HepG2 (cell line): ENCODE results near the gene PIEZO2. TPM values are rescaled to one million over a fixed set of nuclear protein-coding genes. Genes with fewer than 3 reads are reported as not detected.

ENCODE experiments used
- ATAC-seq: fragments of 200-7000 bp; cut with Tn5 transposase; 3 replicates; pipeline ENCODE4 v1.9.1; 2020; ENCODE audit warnings: mild to moderate bottlenecking, moderate library complexity
- BruUV-seq: library from RNA; stranded (reverse); fragments of 400-500 nt; replicated peaks from 2 replicates; lab custom pipeline; 2021; lab: Mats Ljungman, UMichigan
- CTCF ChIA-PET: fragments of 300-600 bp; formaldehyde crosslinking; extraction: SDS; loops from one replicate; lab custom pipeline; 2021; ENCODE audit warnings: low total read pairs, inconsistent platforms, low intra/inter-chr PET ratio; lab: Yijun Ruan, JAX
- POLR2A ChIA-PET: fragments of 350-600 bp; sonication (Branson Sonifier 250); formaldehyde crosslinking; loops from one replicate; lab custom pipeline; 2020; ENCODE audit warnings: antibody characterized with exemption, inconsistent platforms; lab: Yijun Ruan, JAX
- DNase-seq: peaks from one replicate; pipeline ENCODE4 v3.0.0-alpha.2; 2015; ENCODE audit warnings: low spot score
- FAIRE-seq: peaks from 3 replicates; lab custom pipeline; 2011; peaks lifted over from hg19 to GRCh38; lab: Jason Lieb, UNC
- H2AFZ ChIP-seq: one replicate; pipeline ENCODE4 v1.6.1; 2011; ENCODE audit warnings: low read length, inconsistent platforms
- H3K27ac ChIP-seq: fragments of 300-600 bp; 3 replicates; pipeline ENCODE4 v1.8.0; 2011; ENCODE audit warnings: mixed run types, mild to moderate bottlenecking, mixed read lengths, low read length, inconsistent platforms; ENCODE audit not compliant: insufficient read depth; ENCODE audit errors: extremely low read length
- H3K27me3 ChIP-seq, 2 experiments: fragments of 200-600 bp in 1 of 2; 2 replicates in 1 of 2; 3 replicates in 1 of 2; pipeline versions ENCODE4 v1.6.0 to v1.8.0; 2011; ENCODE audit warnings: low read length in 2 of 2, mild to moderate bottlenecking in 2 of 2, moderate library complexity in 2 of 2, inconsistent platforms in 1 of 2; ENCODE audit not compliant: insufficient read depth in 2 of 2, control insufficient read depth in 1 of 2
- H3K36me3 ChIP-seq, 2 experiments: fragments of 200-600 bp in 1 of 2; replicated peaks in 1 of 2; 2 replicates in 1 of 2; 3 replicates in 1 of 2; pipeline versions ENCODE4 v1.5.1 to v1.8.0; 2011; ENCODE audit warnings: low read length in 2 of 2, inconsistent platforms in 1 of 2; ENCODE audit not compliant: insufficient read depth in 2 of 2, control insufficient read depth in 1 of 2
- H3K4me1 ChIP-seq: 2 replicates; pipeline ENCODE4 v1.5.1; 2012; ENCODE audit warnings: low read length, inconsistent platforms; ENCODE audit not compliant: insufficient read depth
- H3K4me2 ChIP-seq: 2 replicates; pipeline ENCODE4 v1.6.0; 2011; ENCODE audit warnings: low read depth, low read length, inconsistent platforms
- H3K4me3 ChIP-seq, 3 experiments: fragments of 200-600 bp in 1 of 3; sonication (generic), shearing (Covaris generic) in 1 of 3; replicated peaks in 1 of 3; 2 replicates each; pipeline ENCODE4 v1.5.1; 2011 to 2016; ENCODE audit warnings: low read length in 3 of 3, inconsistent platforms in 2 of 3, low read depth in 2 of 3, mild to moderate bottlenecking in 2 of 3, control low read depth in 1 of 3, mixed read lengths in 1 of 3; ENCODE audit not compliant: insufficient read depth in 1 of 3
- H3K79me2 ChIP-seq: one replicate; pipeline ENCODE4 v1.6.1; 2011; ENCODE audit warnings: low read length, inconsistent platforms; ENCODE audit not compliant: insufficient read depth
- H3K9ac ChIP-seq: 2 replicates; pipeline ENCODE4 v1.6.0; 2011; ENCODE audit warnings: mild to moderate bottlenecking, low read depth, low read length, inconsistent platforms; ENCODE audit not compliant: insufficient read depth
- H3K9me3 ChIP-seq: 2 replicates; pipeline ENCODE4 v1.5.1; 2012; ENCODE audit warnings: mild to moderate bottlenecking, low read length
- H4K20me1 ChIP-seq: 2 replicates; pipeline ENCODE4 v1.6.0; 2011; ENCODE audit warnings: inconsistent platforms, mild to moderate bottlenecking, low read length, moderate library complexity; ENCODE audit not compliant: insufficient read depth
- FIP1L1 ChIP-seq: fragments of 200-400 bp; formaldehyde crosslinking; IDR thresholded peaks from 2 replicates; pipeline ENCODE4 v1.6.1; 2018; ENCODE audit warnings: low read depth, mild to moderate bottlenecking, low read length, moderate library complexity, borderline replicate concordance; ENCODE audit not compliant: insufficient read depth
- NCOA5 ChIP-seq: sonication (generic); formaldehyde crosslinking; IDR thresholded peaks from 2 replicates; pipeline ENCODE4 v1.4.0; 2020; ENCODE audit warnings: missing genetic modification reagents
- NFKBIZ ChIP-seq: IDR thresholded peaks from 2 replicates; pipeline ENCODE4 v1.6.1; 2018; ENCODE audit warnings: missing genetic modification reagents, missing compliant biosample characterization
- NR2C2 ChIP-seq: sonication (generic); formaldehyde crosslinking; IDR thresholded peaks from 2 replicates; pipeline ENCODE4 v1.4.0; 2020; ENCODE audit warnings: missing genetic modification reagents, mild to moderate bottlenecking, moderate library complexity, borderline replicate concordance
- PHF20 ChIP-seq: sonication (generic); formaldehyde crosslinking; IDR thresholded peaks from 2 replicates; pipeline ENCODE4 v1.5.0; 2020; ENCODE audit warnings: mild to moderate bottlenecking, missing genetic modification reagents
- PHF5A ChIP-seq: IDR thresholded peaks from one replicate; pipeline ENCODE4 v1.6.1; 2018; ENCODE audit warnings: low read depth, missing genetic modification reagents; ENCODE audit not compliant: unreplicated experiment
- POLR2AphosphoS5 ChIP-seq: IDR thresholded peaks from 2 replicates; pipeline ENCODE4 v1.6.1; 2012; ENCODE audit warnings: low read depth, low read length
- SIX4 ChIP-seq: sonication (generic); formaldehyde crosslinking; IDR thresholded peaks from 2 replicates; pipeline ENCODE4 v1.4.0; 2020; ENCODE audit warnings: missing genetic modification reagents
- SNAPC2 ChIP-seq: sonication (generic); formaldehyde crosslinking; IDR thresholded peaks from 2 replicates; pipeline ENCODE4 v1.8.1; 2022; ENCODE audit warnings: mild to moderate bottlenecking, missing genetic modification reagents
- ZNF143 ChIP-seq: sonication (generic); formaldehyde crosslinking; IDR thresholded peaks from 2 replicates; pipeline ENCODE4 v1.4.0; 2020; ENCODE audit warnings: missing genetic modification reagents
- ZNF232 ChIP-seq: sonication (generic); formaldehyde crosslinking; IDR thresholded peaks from 2 replicates; pipeline ENCODE4 v1.4.0; 2020; ENCODE audit warnings: missing genetic modification reagents, borderline replicate concordance
- ZNF776 ChIP-seq: sonication (generic); formaldehyde crosslinking; IDR thresholded peaks from 2 replicates; pipeline ENCODE4 v1.4.0; 2020; ENCODE audit warnings: mild to moderate bottlenecking, missing genetic modification reagents
- WGBS: methylation state at CpG from one replicate; pipeline ENCODE4 v1.1.6; 2017; ENCODE audit warnings: low lambda C conversion rate; 5-methylcytosine and 5-hydroxymethylcytosine counted together
- in situ Hi-C: cut with HindIII; loops from 2 replicates; pipeline ENCODE4 v1.10.0; 2017; ENCODE audit warnings: low pct_unique_long_range_greater_than_20kb; ENCODE audit not compliant: extremely low pct_ligation_motif_present
- intact Hi-C: fragments of 100-400 bp; cut with micrococcal nuclease; formaldehyde crosslinking; loops from one replicate; pipeline ENCODE4 v1.10.0; 2022; ENCODE audit not compliant: unreplicated experiment
- polyA plus RNA-seq, 8 experiments: library from polyadenylated mRNA; depleted of rRNA in 3 of 8; stranded (reverse) in 7 of 8; unstranded in 1 of 8; fragments of >200 nt; fragmentation: Illumina TruSeq in 4 of 8; extraction: Trizol in 4 of 8; gene quantifications; 2 replicates each; pipeline versions ENCODE4 v1.2.1 to v1.2.3, GENCODE V29; 2011 to 2016; ENCODE audit warnings: low read depth in 4 of 8, missing spikeins in 1 of 8, mixed read lengths in 1 of 8; ENCODE audit not compliant: insufficient read depth in 1 of 8
- total RNA-seq, 5 experiments: library from RNA; depleted of rRNA; stranded (reverse); fragments of >200 nt; fragmentation: Illumina TruSeq; extraction: Trizol; gene quantifications; 2 replicates each; pipeline ENCODE4 v1.2.3, GENCODE V29; 2016; ENCODE audit warnings: low read depth in 1 of 5
- TF ChIP-seq, protein P1 (sequence below): sonication (generic); formaldehyde crosslinking; IDR thresholded peaks from 2 replicates; pipeline ENCODE4 v1.4.0; 2020; ENCODE audit warnings: missing genetic modification reagents
- TF ChIP-seq, protein P2 (sequence below): sonication (generic); formaldehyde crosslinking; IDR thresholded peaks from 2 replicates; pipeline ENCODE4 v1.5.0; 2020; ENCODE audit warnings: missing genetic modification reagents
- TF ChIP-seq, protein P3 (sequence below): sonication (generic); formaldehyde crosslinking; IDR thresholded peaks from 2 replicates; pipeline ENCODE4 v1.5.0; 2020; ENCODE audit warnings: missing genetic modification reagents

The PIEZO2 gene
- total and polyA plus RNA-seq, 2 of the 13 experiments (the other 11 are each of a cell fraction or from before 2014, with no cell fraction given): 15.2 to 27.2 TPM

DNA sequence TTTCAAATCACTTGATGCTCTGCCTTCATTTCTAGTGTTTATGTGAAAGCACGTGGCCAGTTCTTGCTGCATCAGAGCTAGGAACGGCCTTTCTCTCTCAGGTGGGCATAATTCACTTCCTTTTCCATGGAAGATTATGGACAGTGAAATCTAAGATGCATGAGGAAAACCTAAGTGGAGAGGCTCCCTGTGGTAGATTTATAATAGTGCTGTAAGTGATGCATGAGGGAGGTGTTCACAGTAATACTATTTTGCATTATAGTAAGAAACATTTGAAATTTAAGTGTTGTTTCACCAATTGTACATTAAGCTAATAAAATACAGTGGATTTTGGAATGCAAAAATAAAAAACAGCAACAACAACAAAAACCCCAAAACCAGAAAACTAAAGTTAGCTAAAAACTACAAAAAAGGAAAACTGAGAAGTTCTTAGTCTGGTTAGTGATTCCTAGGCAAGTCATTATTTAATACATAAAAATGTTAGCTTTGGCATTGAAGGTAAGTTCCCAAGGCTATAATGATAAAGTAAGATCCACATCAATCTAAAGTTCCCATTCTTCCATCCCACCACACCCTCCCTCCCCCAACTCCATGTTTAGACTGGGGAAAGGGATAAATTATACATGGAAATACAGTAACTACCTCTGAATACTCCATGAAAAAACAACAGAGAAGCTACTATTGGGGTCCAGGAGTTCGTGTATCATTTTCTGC lies 469.7 kb downstream of the PIEZO2 start:
- Histone ChIP-seq H4K20me1 (no peaks in the 10 kb centered on the region), H3K9me3 (no peaks in the 10 kb centered on the region)
- intact Hi-C loops: no loop called here
- CTCF ChIA-PET: no interaction called here
- ATAC-seq: no peak
- no TSS peak for BruUV-seq
- TF ChIP-seq PHF5A (CRISPR knock-in tag) (no peak), SNAPC2 (CRISPR knock-in tag) (no peak), ZNF776 (CRISPR knock-in tag) (no peak), ZNF143 (no peak), SIX4 (CRISPR knock-in tag) (no peak), ZNF232 (CRISPR knock-in tag) (no peak), POLR2AphosphoS5 (no peak), NCOA5 (no peak), NR2C2 (CRISPR knock-in tag) (no peak), FIP1L1 (no peak), NFKBIZ (CRISPR knock-in tag) (no peak), PHF20 (CRISPR knock-in tag) (no peak)
- TF ChIP-seq, protein P1, sequence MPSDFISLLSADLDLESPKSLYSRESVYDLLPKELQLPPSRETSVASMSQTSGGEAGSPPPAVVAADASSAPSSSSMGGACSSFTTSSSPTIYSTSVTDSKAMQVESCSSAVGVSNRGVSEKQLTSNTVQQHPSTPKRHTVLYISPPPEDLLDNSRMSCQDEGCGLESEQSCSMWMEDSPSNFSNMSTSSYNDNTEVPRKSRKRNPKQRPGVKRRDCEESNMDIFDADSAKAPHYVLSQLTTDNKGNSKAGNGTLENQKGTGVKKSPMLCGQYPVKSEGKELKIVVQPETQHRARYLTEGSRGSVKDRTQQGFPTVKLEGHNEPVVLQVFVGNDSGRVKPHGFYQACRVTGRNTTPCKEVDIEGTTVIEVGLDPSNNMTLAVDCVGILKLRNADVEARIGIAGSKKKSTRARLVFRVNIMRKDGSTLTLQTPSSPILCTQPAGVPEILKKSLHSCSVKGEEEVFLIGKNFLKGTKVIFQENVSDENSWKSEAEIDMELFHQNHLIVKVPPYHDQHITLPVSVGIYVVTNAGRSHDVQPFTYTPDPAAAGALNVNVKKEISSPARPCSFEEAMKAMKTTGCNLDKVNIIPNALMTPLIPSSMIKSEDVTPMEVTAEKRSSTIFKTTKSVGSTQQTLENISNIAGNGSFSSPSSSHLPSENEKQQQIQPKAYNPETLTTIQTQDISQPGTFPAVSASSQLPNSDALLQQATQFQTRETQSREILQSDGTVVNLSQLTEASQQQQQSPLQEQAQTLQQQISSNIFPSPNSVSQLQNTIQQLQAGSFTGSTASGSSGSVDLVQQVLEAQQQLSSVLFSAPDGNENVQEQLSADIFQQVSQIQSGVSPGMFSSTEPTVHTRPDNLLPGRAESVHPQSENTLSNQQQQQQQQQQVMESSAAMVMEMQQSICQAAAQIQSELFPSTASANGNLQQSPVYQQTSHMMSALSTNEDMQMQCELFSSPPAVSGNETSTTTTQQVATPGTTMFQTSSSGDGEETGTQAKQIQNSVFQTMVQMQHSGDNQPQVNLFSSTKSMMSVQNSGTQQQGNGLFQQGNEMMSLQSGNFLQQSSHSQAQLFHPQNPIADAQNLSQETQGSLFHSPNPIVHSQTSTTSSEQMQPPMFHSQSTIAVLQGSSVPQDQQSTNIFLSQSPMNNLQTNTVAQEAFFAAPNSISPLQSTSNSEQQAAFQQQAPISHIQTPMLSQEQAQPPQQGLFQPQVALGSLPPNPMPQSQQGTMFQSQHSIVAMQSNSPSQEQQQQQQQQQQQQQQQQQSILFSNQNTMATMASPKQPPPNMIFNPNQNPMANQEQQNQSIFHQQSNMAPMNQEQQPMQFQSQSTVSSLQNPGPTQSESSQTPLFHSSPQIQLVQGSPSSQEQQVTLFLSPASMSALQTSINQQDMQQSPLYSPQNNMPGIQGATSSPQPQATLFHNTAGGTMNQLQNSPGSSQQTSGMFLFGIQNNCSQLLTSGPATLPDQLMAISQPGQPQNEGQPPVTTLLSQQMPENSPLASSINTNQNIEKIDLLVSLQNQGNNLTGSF (CRISPR knock-in tag): no peak
- TF ChIP-seq, protein P2, sequence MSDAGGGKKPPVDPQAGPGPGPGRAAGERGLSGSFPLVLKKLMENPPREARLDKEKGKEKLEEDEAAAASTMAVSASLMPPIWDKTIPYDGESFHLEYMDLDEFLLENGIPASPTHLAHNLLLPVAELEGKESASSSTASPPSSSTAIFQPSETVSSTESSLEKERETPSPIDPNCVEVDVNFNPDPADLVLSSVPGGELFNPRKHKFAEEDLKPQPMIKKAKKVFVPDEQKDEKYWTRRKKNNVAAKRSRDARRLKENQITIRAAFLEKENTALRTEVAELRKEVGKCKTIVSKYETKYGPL (CRISPR knock-in tag): no peak
- TF ChIP-seq, protein P3, sequence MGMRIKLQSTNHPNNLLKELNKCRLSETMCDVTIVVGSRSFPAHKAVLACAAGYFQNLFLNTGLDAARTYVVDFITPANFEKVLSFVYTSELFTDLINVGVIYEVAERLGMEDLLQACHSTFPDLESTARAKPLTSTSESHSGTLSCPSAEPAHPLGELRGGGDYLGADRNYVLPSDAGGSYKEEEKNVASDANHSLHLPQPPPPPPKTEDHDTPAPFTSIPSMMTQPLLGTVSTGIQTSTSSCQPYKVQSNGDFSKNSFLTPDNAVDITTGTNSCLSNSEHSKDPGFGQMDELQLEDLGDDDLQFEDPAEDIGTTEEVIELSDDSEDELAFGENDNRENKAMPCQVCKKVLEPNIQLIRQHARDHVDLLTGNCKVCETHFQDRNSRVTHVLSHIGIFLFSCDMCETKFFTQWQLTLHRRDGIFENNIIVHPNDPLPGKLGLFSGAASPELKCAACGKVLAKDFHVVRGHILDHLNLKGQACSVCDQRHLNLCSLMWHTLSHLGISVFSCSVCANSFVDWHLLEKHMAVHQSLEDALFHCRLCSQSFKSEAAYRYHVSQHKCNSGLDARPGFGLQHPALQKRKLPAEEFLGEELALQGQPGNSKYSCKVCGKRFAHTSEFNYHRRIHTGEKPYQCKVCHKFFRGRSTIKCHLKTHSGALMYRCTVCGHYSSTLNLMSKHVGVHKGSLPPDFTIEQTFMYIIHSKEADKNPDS: no peak
- TF ChIP-seq, all 625 proteins: peak for 0
- no peaks in the 10 kb centered on the region for H3K36me3 ChIP-seq
- H3K27me3 ChIP-seq: no peaks in the 10 kb centered on the region
- no peak for FAIRE-seq
- no peaks in the 10 kb centered on the region for H3K4me1 ChIP-seq
- no peak overlapping the region for H2AFZ ChIP-seq
- H3K79me2 ChIP-seq: no peaks in the 10 kb centered on the region
- no peak for DNase-seq
- H3K27ac ChIP-seq: no peak overlapping the region
- H3K4me3 ChIP-seq: no peak overlapping the region
- H3K9ac ChIP-seq: no peak overlapping the region
- in situ Hi-C loops: no loop called here
- H3K4me2 ChIP-seq: no peak overlapping the region
- WGBS: 51% methylated on average over 3 of the region's 3 CpGs
- POLR2A ChIA-PET: no interaction called here
